ENCODE results near the gene CUEDC2.
A peak's percentile ranks its signal among the peaks of the same experiment; 100 is the strongest.

GRCh38 chr10:102375250-102375649 is 57.1 kb downstream of the CUEDC2 start:
- TF ChIP-seq CTCF (IDR thresholded peaks at IDR 0.05 in 2 of 3, conservative IDR thresholded peaks at IDR 0.05 in 1 of 3; ENCODE audit: control insufficient read depth in 2 of 3, extremely low read depth in 1 of 3, insufficient read depth in 1 of 3, low read depth in 3 of 3, low read length in 3 of 3) (peak in 2 of 3 experiments; percentile 5 to 9; a peak in 1 of 6 replicates), CREM (IDR thresholded peaks at IDR 0.05; ENCODE audit: low read depth) (no peak), HCFC1 (IDR thresholded peaks at IDR 0.05; ENCODE audit: low read length) (no peak), PRDM15 (CRISPR knock-in tag; IDR thresholded peaks at IDR 0.05) (no peak), STAT3 (IDR thresholded peaks at IDR 0.05; ENCODE audit: low read depth, low read length) (no peak), TCF7 (IDR thresholded peaks at IDR 0.05; ENCODE audit: borderline replicate concordance) (no peak), CEBPB (IDR thresholded peaks at IDR 0.05; ENCODE audit: borderline replicate concordance in 1 of 2, low read depth in 2 of 2, low read length in 2 of 2) (no peak), ZBTB11 (CRISPR knock-in tag; IDR thresholded peaks at IDR 0.05) (no peak)
